Astrocyte of the spinal cord (primary cell): ENCODE data around the gene PLA2G4F.

ENCODE experiments used
- DNase-seq: peaks from one replicate; pipeline ENCODE4 v3.0.0; 2011; ENCODE audit warnings: low read depth, low spot score
- H3K4me3 ChIP-seq: 2 replicates; pipeline ENCODE4 v1.5.1; 2011; ENCODE audit warnings: low read depth, mild to moderate bottlenecking, low read length, moderate library complexity
- CTCF ChIP-seq: IDR thresholded peaks from 2 replicates; pipeline ENCODE4 v1.5.1; 2012; ENCODE audit warnings: low read depth, mild to moderate bottlenecking, low read length, inconsistent platforms
- in situ Hi-C: cut with HindIII; loops from 2 replicates; pipeline ENCODE4 v1.10.0; 2017; ENCODE audit warnings: low sequenced_read_pairs

Gene PLA2G4F

GRCh38 chr15:42194513-42194912 is 38.1 kb upstream of the PLA2G4F start:
- no peak overlapping the region for H3K4me3 ChIP-seq
- in situ Hi-C loops, result no loop called here
- TF ChIP-seq CTCF, result no peak
- DNase-seq, result peak; percentile 23

DNA sequence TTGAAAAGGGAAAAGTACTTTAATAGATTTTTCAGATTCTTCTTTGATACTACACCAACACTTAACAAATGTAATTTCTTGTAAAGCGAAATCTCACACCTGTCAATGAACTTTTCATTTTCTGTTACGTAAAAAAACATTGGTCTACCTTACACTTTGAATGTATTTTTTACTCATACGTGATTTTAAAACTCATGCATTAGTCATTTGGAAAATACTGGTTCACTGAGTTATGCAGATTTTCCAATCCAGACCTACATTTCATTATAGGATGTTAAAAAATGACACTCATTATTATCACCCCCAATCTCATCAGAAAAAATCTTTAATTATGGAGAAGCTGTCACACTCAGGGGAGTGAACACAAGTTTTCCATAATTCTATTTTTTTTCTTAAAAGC is 36.9 kb upstream of the PLA2G4F start:
- TF ChIP-seq CTCF, result no peak
- H3K4me3 ChIP-seq, result no peak overlapping the region
- DNase-seq, result no peak
- in situ Hi-C loops, result no loop called here

- no peak for TF ChIP-seq CTCF
- in situ Hi-C loops, result no loop called here
- DNase-seq, result no peak
- no peak overlapping the region for H3K4me3 ChIP-seq
Observed at GRCh38 chr15:42191610-42192346, 35.3 kb upstream of the PLA2G4F start.

DNA sequence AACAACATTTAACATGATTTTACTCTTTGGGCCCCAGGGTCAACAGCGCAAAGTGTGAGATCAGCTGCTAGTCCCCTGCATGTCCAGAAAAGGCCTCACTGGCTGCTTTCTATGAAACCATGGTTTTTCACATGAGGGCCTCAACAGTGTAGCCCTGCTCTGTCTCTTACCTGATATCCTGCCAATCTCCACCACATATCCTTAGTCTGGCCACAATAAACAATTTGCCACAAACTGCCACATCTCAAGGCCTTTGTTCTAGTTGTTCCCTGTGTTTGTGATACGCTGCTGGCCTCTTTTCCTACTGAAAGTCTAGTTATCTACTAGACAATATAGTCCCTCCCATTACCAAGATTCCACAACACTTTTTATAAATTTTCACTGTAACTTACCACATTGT is 33.9 kb upstream of the PLA2G4F start:
- no peak for TF ChIP-seq CTCF
- in situ Hi-C loops, result no loop called here
- DNase-seq, result no peak
- H3K4me3 ChIP-seq, result no peak overlapping the region

GRCh38 chr15:42185801-42186200 is 29.4 kb upstream of the PLA2G4F start:
- no peak overlapping the region for H3K4me3 ChIP-seq
- TF ChIP-seq CTCF, result no peak
- no peak for DNase-seq
- in situ Hi-C loops, result no loop called here

- in situ Hi-C loops, result no loop called here
- no peak for DNase-seq
- no peak overlapping the region for H3K4me3 ChIP-seq
- TF ChIP-seq CTCF, result no peak
Observed at GRCh38 chr15:42184736-42185135, 28.3 kb upstream of the PLA2G4F start.

DNA sequence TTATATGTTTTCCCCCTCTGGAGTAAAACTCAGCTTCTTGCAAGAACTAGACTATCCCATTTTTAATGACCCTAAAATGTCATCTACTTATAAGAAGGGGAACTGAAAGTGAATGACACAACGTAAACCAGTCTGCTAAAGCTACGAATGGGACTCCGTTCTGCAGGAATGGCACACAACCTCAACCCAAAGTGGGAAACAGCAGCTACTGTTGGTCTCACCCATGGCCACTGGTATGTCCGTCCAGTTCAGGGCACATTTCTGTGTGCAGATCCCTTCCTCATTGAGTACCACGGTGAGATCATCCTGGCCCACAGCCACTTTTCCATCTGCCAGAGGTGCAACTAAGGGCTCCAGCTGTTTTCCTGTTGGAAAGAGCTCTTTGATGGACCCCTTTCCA is 27.9 kb upstream of the PLA2G4F start:
- peak; percentile 6 for DNase-seq
- H3K4me3 ChIP-seq, result no peak overlapping the region
- in situ Hi-C loops, result no loop called here
- no peak for TF ChIP-seq CTCF
